GM12873 (cell line): ENCODE data around the gene TBC1D13.

Source experiments
- TF ChIP-seq, protein P1 (sequence below): IDR thresholded peaks from 2 replicates; pipeline ENCODE4 v1.5.1; 2012; ENCODE audit warnings: low read depth, mild to moderate bottlenecking, moderate library complexity, low read length, control low read depth; ENCODE audit not compliant: insufficient read depth; ENCODE audit errors: missing control alignments

TBC1D13 gene

DNA sequence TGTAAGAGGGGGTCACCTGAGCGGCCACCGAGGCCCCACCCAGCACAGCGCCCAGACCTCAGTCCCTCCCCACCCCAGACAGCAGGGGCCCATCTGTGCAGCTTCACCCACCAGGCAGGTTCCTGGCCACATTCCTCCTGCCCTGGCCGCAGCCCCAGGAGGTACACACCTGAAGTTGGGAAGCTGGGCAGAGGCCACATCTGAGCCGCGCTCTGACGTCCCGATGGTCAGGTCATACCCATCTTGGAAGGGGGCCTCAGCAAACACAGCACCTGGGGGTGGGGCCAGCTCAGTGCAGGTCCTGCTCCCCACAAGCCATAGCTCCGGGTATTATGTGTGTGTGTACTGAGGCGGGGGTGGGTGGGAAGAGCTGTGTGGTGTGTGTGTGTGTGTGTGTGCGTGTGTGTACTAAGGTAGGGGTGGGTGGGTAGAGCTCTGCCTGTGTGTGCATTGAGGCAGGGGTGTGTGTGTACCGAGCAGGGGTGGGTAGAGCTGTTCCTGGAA, 36.9 kb downstream of the TBC1D13 start:
- TF ChIP-seq, protein P1, sequence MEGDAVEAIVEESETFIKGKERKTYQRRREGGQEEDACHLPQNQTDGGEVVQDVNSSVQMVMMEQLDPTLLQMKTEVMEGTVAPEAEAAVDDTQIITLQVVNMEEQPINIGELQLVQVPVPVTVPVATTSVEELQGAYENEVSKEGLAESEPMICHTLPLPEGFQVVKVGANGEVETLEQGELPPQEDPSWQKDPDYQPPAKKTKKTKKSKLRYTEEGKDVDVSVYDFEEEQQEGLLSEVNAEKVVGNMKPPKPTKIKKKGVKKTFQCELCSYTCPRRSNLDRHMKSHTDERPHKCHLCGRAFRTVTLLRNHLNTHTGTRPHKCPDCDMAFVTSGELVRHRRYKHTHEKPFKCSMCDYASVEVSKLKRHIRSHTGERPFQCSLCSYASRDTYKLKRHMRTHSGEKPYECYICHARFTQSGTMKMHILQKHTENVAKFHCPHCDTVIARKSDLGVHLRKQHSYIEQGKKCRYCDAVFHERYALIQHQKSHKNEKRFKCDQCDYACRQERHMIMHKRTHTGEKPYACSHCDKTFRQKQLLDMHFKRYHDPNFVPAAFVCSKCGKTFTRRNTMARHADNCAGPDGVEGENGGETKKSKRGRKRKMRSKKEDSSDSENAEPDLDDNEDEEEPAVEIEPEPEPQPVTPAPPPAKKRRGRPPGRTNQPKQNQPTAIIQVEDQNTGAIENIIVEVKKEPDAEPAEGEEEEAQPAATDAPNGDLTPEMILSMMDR: no peak

DNA sequence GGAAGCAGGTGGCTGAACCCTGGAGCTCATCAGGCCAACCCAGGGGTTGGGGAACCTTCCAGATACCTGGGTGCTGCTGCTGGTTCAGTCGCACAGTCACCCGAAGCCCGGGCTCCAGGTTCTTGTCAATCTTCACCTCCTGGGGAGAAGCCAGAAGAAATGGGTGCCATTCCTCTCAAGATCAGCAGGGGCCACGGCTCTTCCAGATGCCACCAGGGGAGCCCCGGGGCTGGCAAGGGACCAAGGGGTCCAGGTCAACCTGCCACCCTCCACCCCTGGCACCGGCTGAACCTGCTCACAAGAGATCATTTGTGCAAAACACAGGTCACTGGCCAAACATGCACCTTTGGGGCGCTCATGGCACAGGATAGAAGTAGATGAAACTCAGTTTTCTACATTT, 37.9 kb downstream of the TBC1D13 start:
- TF ChIP-seq, protein P1: no peak

DNA sequence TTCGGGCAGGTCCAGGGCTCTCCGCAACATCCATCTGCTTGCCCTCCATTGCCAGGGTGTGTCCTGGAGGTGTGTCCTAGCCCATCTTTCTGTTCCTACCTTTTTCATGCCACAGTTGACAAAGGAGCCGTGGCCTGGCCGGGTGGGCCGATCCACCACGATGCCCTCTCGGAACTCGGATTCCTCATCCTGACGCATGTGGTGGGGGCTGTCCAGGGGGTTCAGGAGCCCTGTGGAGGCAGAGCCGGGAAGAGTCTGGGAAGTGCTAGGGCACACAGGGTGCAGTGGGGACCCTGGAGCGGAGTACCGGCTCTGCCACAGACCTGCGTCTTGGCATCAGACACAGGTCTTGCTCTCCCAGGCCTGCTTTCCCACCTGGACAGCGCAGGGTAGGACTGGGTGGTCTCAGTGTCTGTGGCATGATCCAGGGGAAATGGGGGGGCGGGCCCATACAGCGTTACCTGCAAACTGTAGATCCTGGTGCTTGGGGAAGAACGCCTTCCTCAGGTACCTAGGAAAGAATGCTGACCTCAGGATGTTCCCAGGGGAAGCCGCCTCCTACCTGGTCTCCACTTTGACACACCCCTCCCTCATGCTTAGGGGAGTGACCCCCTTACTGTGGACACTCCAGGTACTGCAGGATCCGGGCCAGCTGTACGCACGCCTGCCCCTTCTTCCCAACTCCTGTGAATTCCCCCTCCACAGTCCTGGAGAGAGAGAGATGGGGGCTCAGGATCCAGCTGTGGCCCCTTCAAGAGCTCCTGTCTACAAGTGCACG, 39.1 kb downstream of the TBC1D13 start:
- TF ChIP-seq, protein P1: peak; percentile 27

DNA sequence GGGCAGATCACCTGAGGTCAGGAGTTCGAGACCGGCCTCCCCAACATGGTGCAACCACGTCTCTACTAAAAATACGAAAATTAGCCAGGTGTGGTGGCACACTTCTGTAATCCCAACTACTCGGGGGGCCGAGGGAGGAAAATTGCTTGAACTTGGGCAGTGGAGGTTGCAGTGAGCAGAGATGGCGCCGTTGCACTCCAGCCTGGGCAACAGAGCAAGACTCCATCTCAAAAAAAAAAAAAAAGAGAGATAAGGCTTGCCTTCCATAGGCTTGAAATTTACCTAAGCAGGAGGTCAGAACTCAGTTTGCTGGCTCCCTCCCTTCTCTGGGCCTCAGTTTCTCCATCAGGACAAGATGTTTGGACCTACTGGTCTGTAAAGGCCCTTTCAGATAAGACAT, 41.2 kb downstream of the TBC1D13 start:
- TF ChIP-seq, protein P1: no peak

DNA sequence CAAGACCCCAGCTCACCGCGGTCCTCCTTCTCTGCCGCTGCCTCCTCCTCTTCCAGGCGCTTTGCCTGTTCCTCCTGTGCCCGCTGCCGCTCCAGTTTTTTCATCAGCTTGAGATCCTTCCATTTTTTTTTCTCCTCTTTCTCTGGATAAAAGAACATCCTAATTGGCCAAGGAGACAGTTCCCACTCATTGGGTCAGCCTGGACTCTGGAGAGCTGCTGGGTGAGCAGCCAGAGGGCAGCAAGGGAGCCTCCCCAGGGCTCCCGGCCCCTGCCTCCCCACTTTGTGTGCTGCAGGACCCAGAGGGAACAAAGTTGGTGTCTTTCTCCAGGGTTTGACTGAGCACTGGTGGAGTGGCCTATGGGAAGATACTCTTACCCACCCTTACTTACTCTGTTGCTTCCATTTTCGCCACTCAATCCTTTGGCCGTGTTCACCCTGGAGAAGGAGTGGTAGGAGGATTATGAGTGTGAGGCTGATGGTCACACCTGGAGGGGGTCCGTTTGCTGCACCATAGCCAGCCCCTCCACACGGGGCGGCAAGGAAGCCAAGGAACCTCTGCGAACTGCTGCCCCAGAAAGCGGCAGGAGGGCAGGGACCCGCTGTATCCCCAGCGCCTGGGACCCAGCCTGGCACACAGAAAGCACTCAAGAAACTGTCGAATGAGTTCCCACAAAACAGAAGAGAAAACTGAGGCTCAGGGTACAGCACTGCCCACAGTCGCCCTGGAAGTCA, 41.8 kb downstream of the TBC1D13 start:
- TF ChIP-seq, protein P1: no peak

DNA sequence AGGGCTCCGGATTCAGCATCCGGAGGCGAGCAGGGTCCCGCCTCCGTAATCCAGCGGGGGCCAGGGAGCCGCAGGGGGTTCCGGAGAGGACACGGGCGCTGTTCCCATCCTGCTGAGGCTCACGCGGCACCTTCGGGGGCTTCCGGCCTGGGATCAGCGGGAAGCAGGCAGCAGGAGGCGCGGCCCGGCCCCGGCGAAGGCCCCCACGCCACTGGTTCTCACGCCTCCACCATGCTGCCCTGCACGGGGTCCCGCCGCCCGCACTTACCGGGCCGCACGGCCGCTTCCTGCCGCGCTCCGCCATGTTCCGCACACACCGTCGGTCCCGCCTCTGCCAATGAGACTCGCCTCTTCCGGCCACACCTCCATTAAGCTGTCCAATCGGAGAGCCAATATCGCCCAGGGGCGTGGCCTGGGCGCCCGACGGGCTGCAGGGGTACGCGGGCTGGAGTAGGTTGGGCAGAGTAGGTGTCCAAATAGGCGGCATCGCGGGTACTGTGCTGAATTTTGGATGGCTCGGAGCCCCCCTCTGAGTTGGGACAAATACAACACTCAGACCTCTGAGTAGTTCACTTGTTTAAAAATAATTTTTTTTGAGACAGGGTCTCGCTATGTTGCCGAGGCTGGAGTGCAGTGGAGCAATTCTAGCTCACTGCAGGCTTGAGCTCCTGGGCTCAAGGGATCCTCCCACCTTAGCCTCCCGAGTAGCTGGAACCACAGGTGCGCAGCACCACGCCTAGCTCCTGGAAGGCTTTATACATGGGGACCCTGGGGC, 42.6 kb downstream of the TBC1D13 start, which contains the start of gene SPOUT1:
Gene SPOUT1, minus strand, starts transcription at position 318 of the 775 bp plus-strand sequence. Its CDS starts 14 bp downstream, at position 304.
- TF ChIP-seq, protein P1: no peak

DNA sequence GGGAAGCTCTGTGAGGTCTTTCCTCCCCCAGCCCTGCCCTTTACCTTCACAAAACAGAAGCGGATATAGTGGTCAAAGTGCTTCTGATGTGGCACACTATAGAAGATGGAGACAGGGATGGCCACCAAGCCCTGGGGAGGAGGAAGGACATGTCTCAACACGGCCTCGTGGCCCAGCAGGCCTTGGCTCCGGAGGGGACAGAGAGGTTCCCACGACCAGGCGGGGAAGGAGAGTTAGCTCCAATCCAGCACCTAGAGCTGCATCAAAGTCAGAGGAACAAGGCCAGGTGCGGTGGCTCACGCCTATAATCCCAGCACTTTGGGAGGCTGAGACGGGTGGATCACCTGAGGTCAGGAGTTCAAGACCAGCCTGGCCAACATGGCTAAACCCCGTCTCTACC, 46.6 kb downstream of the TBC1D13 start:
- TF ChIP-seq, protein P1: no peak
